GM11168 (cell line): Measurements from ENCODE around the gene COL5A2.

ENCODE experiments used
- in situ Hi-C: fragments of 300-500 bp; cut with MboI; formaldehyde crosslinking; loops from one replicate; pipeline ENCODE4 v1.12.0; 2022; ENCODE audit warnings: low sequenced_read_pairs; ENCODE audit not compliant: unreplicated experiment

The COL5A2 gene

GRCh38 chr2:189066037-189066436 lies 113.5 kb downstream of the COL5A2 start:
- in situ Hi-C loops, result no loop called here

DNA sequence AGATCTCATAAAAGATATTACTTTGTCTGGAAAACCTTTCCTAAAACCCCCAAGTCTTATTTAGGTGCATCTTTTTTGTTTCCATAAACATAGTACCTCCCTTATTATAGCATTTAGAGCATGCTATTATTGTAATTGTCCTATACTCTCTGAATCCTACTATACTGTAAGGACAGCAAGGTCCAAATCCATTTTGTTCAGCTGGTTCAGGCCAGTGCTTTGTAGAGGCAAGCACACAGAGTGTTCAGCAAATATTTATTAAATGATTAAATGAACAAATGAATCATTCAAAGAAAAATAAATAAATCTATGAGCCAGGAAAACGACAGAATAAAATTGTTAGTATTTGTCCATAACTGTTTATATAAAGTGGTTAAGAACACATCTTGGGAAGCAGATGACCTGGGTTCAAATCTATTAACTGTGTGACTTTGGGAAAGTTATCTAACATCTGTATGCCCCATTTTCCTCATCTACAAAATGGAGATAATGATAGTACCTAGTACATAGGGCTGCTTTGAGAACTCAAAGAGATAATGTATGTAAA lies 119.4 kb downstream of the COL5A2 start:
- in situ Hi-C loops, result no loop called here

GRCh38 chr2:189057316-189057715 lies 122.2 kb downstream of the COL5A2 start:
- in situ Hi-C loops, result no loop called here

DNA sequence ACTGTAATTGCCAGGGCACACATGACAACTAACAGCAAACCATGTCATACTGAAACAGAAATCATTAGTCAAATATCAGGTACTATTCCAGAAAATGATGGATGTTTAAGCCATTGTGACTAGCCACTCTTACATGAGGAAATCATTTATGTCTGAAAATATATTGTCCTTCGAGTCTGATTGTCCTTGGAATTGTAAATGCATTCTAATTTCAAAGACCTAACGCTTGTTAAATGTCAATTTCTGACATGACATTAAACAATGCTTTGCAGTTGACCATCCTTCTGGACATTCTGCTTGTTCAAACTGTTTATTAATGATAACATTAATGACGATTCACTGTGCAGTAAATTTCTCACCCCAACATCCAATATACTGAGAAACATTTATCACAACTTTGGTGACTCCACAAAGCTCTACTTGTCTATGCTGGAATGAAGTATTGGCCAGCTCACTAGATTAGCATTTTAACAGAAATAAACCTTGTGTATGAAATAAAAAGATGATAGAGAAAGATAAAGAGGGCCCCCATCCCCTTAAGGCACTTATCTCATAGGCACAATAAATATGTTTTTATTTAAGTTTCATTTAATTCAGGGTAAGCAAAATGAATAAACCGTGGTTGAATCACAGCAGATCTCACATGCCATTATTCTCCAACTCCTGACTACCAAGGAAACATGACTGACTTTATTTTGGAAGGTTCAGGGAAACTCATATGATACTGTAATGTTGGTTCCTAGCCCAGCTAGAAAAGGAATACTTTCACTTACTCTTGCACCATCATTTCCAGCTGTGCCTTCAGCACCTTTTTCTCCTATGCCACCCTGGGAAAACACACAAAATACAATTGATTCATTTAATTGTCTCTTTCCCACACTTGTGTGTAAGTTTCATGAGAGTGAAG lies 123.1 kb downstream of the COL5A2 start:
- in situ Hi-C loops, result no loop called here

- in situ Hi-C loops, result no loop called here
Measured at GRCh38 chr2:189050165-189050712, 129.3 kb downstream of the COL5A2 start.

DNA sequence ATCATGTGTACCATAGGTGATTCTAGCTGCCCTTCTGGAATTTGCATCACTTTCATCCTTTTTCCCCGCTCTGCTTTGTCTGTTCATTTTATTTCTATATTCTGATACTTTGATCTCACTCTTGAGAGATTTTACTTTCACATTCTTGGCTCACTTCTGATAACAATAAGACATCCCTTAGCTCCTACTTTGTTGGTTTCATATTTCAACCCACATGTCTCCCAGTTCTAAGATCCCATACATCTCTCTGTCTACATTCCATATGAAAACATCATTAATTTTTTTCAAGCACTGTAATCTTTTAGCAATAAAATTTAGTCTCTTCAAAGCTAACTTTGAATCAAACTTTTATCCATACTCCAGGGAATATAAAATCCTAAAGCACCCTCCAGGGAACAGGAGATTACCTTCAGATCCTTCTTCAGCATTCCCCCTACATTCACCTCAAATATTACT lies 129.8 kb downstream of the COL5A2 start:
- in situ Hi-C loops, result no loop called here

DNA sequence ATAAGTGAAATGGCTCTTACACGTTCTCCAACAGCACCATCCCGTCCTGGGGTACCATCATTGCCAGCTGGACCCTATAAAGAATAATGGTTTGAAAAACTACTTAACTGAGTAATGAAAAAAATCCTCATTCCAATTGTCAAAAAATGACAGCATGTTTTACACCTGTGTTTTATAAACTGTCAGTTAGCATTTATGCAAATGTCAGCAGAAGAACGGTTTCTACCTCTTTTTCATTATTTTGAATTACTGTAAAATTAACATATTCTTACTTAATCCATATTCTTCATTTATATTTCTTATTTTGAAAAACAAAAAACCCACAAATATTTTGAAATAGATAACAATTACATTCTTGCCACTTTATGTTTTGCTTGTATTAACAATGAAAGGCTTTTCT lies 131.4 kb downstream of the COL5A2 start:
- in situ Hi-C loops, result no loop called here

DNA sequence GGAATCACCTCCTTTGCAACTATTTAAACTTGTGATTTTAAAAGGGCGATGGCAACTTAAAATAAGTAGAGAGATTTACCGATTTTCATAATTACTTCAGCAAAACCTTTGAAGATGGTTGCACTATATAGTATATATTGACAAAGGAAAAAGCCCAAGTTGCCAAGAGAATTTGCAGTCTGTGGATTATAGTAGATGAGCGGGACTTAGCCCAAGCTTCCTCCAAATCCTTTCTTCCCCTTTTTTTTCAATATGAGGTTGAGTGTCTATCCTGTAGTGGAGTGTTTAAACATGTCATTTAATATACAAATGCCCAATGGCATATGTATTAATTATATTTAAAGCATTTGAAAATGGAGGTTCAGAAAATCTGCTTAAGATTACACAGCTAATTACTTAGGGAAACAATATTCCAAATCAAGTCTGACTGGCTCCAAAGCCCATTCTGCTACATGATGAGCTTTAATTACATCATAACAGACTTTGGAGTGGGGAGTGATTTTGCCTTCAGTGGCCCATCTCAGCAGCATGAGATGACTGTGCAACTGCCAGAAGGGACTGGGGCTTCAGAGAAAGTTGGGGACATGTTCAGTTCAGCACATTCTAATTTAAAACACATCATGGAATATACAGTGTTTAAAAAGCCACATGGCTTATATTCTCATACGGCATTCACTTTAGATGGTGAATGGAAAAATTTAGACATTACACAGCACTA lies 132.2 kb downstream of the COL5A2 start:
- in situ Hi-C loops, result no loop called here

DNA sequence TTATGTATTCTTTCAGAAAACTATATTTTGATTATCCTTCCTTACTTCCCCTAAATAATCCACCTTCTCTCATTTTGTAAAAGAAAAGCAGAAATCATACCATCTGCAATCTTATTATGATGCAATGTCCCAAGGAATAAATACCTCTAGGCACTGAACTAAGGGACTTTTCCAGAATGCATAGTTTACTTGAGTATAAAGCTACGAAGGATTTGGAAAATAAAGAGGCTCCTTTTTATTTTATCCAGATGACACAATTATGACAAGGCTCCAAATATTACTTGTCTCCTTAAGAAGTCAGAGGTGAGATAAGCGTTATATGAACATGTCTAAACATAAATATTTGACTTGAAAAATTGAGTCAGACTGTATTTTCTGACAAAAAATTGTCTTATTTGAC lies 133.2 kb downstream of the COL5A2 start:
- in situ Hi-C loops, result no loop called here

- in situ Hi-C loops, result no loop called here
Measured at GRCh38 chr2:189045836-189046235, 133.7 kb downstream of the COL5A2 start.

GRCh38 chr2:189037518-189037917 lies 142.0 kb downstream of the COL5A2 start:
- in situ Hi-C loops, result no loop called here

- in situ Hi-C loops, result no loop called here
Measured at GRCh38 chr2:189024901-189025618, 154.5 kb downstream of the COL5A2 start.

GRCh38 chr2:189022492-189022891 lies 157.1 kb downstream of the COL5A2 start:
- in situ Hi-C loops, result no loop called here

- in situ Hi-C loops, result no loop called here
Measured at GRCh38 chr2:189022053-189022481, 157.5 kb downstream of the COL5A2 start.

- in situ Hi-C loops, result no loop called here
Measured at GRCh38 chr2:189020179-189020578, 159.4 kb downstream of the COL5A2 start.

DNA sequence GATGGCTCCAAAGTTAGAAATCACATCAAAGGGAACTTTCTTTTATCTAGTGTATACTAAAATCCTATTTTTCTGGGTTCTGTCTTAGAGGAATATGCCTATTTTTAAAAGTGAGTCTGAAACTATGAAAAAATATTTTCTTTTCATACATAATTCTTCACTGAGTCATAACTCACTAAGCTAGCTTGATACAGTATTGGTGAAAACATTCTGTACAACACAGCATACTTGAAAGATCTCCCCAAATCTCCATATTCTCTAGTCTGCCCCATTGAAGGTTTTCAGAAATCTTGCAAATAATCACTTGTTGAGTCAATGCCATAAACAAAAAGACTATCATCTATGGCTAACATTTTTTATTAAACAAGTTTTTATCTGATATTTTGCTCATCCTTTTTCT lies 160.9 kb downstream of the COL5A2 start:
- in situ Hi-C loops, result no loop called here

- in situ Hi-C loops, result no loop called here
Measured at GRCh38 chr2:189016311-189016861, 163.2 kb downstream of the COL5A2 start.

DNA sequence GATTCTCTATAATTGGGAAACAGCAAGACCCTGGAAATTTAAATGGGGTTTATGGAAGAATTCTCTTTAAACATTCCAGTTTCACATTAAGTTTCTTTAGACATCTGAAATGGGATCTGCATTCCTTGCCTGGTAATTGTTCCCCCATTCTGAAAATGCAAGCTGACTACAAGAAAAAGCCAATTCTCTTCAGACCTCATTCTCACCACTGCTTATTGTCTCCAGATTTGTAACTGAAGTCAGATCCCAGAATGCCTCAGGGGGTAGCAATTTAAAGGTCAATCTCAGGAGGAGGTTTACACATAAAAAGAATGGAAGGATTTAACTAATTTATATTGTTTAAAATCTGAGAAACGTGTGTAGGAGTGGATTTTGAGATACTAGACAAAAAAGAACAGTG lies 164.2 kb downstream of the COL5A2 start:
- in situ Hi-C loops, result no loop called here

DNA sequence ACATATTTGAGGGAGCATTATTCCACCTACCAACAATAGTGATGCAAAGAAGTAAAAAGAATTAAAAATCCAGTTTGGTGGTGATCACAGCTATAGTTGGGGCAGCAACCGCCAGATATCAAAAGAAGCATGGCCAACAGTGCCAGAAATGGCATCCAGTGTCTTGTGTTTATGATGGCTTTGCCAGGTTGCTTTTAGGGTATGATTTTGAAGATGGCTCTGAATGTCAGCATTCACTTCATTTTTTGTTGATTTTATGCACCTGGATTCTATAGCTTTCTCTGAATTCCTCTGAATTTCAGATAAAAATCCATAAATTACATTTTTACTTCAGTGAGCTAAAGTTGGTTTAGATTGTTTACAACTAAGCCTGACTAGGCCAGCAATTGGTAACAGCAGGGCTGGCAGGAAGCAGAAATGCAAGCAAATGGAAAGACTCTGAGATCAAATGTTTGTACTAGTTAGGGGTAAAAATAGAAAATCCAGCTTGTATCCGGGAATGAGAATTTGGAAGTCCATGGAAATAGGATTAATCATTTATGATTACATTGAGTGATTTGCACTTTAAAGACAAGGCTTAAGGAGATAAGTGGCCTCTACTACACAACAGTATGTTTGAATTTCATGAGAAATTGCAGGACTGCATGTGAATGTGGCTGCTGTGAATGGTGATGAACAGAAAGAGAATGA lies 165.0 kb downstream of the COL5A2 start:
- in situ Hi-C loops, result no loop called here
